Testis (tissue), 2 donors: ENCODE results near the gene SMURF1.

ENCODE experiments used
- CTCF ChIP-seq, 3 experiments: fragments of 450-650 bp in 2 of 3; fragments of 200-600 bp in 1 of 3; sonication (generic) in 1 of 3; IDR thresholded peaks; one replicate each; pipeline ENCODE4 v1.5.1; 2016 to 2019; ENCODE audit warnings: antibody characterized with exemption in 3 of 3, mild to moderate bottlenecking in 2 of 3, moderate library complexity in 1 of 3
- POLR2A ChIP-seq: fragments of 450-650 bp; IDR thresholded peaks from one replicate; pipeline ENCODE4 v1.6.1; 2017; ENCODE audit warnings: antibody characterized with exemption, mild to moderate bottlenecking, moderate library complexity

- TF ChIP-seq CTCF (IDR thresholded peaks at IDR 0.05) (no peak), POLR2A (no peak)
Measured at GRCh38 chr7:99078416-99078815, 65.5 kb downstream of the SMURF1 start.
